K562 treated with DMSO at 1 percent for 12 hours (cell line): ENCODE results near the gene SGK2. TPM values are rescaled to one million over a fixed set of nuclear protein-coding genes. Genes with fewer than 3 reads are reported as not detected.

Experiments used
- total RNA-seq: library from RNA; unstranded; fragments of 300-600 nt; gene quantifications from 2 replicates; pipeline ENCODE4 v1.2.3, GENCODE V29; 2022; ENCODE audit not compliant: insufficient read depth

Gene SGK2
- not detected in 2 replicates for total RNA-seq

GRCh38 chr20:43558412-43559146 is at the start of gene SGK2:
TSS of gene SGK2 (plus strand) at chr20:43559027. CDS start at chr20:43566496, 7,469 bp downstream.

GRCh38 chr20:43590392-43591303 is 31.8 kb downstream of the SGK2 start, which contains the start of gene IFT52:
TSS of gene IFT52 (plus strand) at chr20:43590937. CDS start at chr20:43594699, 3,762 bp downstream.

Other genes starting within 250 kb of the SGK2 start
- gene SRSF6, start 101.1 kb upstream of the SGK2 start, total RNA-seq: 35.2 and 79.1 TPM in 2 replicates
- gene L3MBTL1, start 51.3 kb upstream of the SGK2 start, total RNA-seq: 1.6 and 5.4 TPM in 2 replicates
- gene IFT52, start 31.9 kb downstream of the SGK2 start, total RNA-seq: 19.8 and 22.5 TPM in 2 replicates
- 107 and 146 TPM in 2 replicates for gene MYBL2, start 108.1 kb downstream of the SGK2 start, total RNA-seq
- not detected in 2 replicates for gene GTSF1L, start 168.0 kb downstream of the SGK2 start, total RNA-seq